HepG2 (cell line): Measurements from ENCODE around the gene CTXN1. TPM values are rescaled to one million over a fixed set of nuclear protein-coding genes. Genes with fewer than 3 reads are reported as not detected.

Experiments used
- CAMTA2 ChIP-seq: sonication (generic); formaldehyde crosslinking; IDR thresholded peaks from 2 replicates; pipeline ENCODE4 v1.4.0; 2020; ENCODE audit warnings: mild to moderate bottlenecking, missing genetic modification reagents, borderline replicate concordance
- HOXA7 ChIP-seq: sonication (generic); formaldehyde crosslinking; IDR thresholded peaks from 2 replicates; pipeline ENCODE4 v1.8.1; 2022; ENCODE audit warnings: mild to moderate bottlenecking, missing genetic modification reagents, moderate library complexity
- LCORL ChIP-seq, 2 experiments: fragments of 450-650 bp in 1 of 2; sonication (generic) in 1 of 2; formaldehyde crosslinking in 1 of 2; IDR thresholded peaks; 2 replicates each; pipeline versions ENCODE4 v1.5.0 to v1.6.1; 2017 to 2020; ENCODE audit warnings: antibody characterized with exemption in 1 of 2, missing genetic modification reagents in 1 of 2
- NFE2L2 ChIP-seq: fragments of 150-350 bp; IDR thresholded peaks from 2 replicates; pipeline ENCODE4 v1.6.1; 2014; ENCODE audit warnings: low read length
- RARA ChIP-seq: IDR thresholded peaks from 2 replicates; pipeline ENCODE4 v1.6.1; 2016; ENCODE audit warnings: missing genetic modification reagents, missing compliant biosample characterization
- REPIN1 ChIP-seq: sonication (generic); formaldehyde crosslinking; IDR thresholded peaks from 2 replicates; pipeline ENCODE4 v1.8.0; 2022; ENCODE audit warnings: missing genetic modification reagents, low read depth, mild to moderate bottlenecking, borderline replicate concordance
- RFXANK ChIP-seq: IDR thresholded peaks from 2 replicates; pipeline ENCODE4 v1.6.1; 2016
- SIX1 ChIP-seq: sonication (generic); formaldehyde crosslinking; IDR thresholded peaks from 2 replicates; pipeline ENCODE4 v1.4.0; 2020; ENCODE audit warnings: missing genetic modification reagents, borderline replicate concordance
- ZMYM3 ChIP-seq: sonication (generic); formaldehyde crosslinking; IDR thresholded peaks from 2 replicates; pipeline ENCODE4 v1.5.1; 2020; ENCODE audit warnings: mild to moderate bottlenecking, missing genetic modification reagents
- ZNF136 ChIP-seq: sonication (generic); formaldehyde crosslinking; IDR thresholded peaks from 2 replicates; pipeline ENCODE4 v1.8.1; 2022; ENCODE audit warnings: low read depth, mild to moderate bottlenecking, moderate library complexity, missing genetic modification reagents
- ZNF251 ChIP-seq: sonication (generic); formaldehyde crosslinking; IDR thresholded peaks from 2 replicates; pipeline ENCODE4 v1.9.0; 2021; ENCODE audit warnings: mild to moderate bottlenecking, missing genetic modification reagents
- ZNF354B ChIP-seq: sonication (generic); formaldehyde crosslinking; IDR thresholded peaks from 2 replicates; pipeline ENCODE4 v1.8.0; 2022; ENCODE audit warnings: mild to moderate bottlenecking, missing genetic modification reagents
- ZNF674 ChIP-seq: sonication (generic); formaldehyde crosslinking; IDR thresholded peaks from 2 replicates; pipeline ENCODE4 v1.5.0; 2020; ENCODE audit warnings: low read depth, mild to moderate bottlenecking, missing genetic modification reagents
- polyA plus RNA-seq, 8 experiments: library from polyadenylated mRNA; depleted of rRNA in 3 of 8; stranded (reverse) in 7 of 8; unstranded in 1 of 8; fragments of >200 nt; fragmentation: Illumina TruSeq in 4 of 8; extraction: Trizol in 4 of 8; gene quantifications; 2 replicates each; pipeline versions ENCODE4 v1.2.1 to v1.2.3, GENCODE V29; 2011 to 2016; ENCODE audit warnings: low read depth in 4 of 8, missing spikeins in 1 of 8, mixed read lengths in 1 of 8; ENCODE audit not compliant: insufficient read depth in 1 of 8
- total RNA-seq, 5 experiments: library from RNA; depleted of rRNA; stranded (reverse); fragments of >200 nt; fragmentation: Illumina TruSeq; extraction: Trizol; gene quantifications; 2 replicates each; pipeline ENCODE4 v1.2.3, GENCODE V29; 2016; ENCODE audit warnings: low read depth in 1 of 5
- TF ChIP-seq, protein P1 (sequence below): sonication (generic); formaldehyde crosslinking; IDR thresholded peaks from 2 replicates; pipeline ENCODE4 v1.4.0; 2020; ENCODE audit warnings: missing genetic modification reagents, mild to moderate bottlenecking, borderline replicate concordance
- TF ChIP-seq, protein P2 (sequence below): sonication (generic); formaldehyde crosslinking; IDR thresholded peaks from 2 replicates; pipeline ENCODE4 v1.9.0; 2022; ENCODE audit warnings: missing genetic modification reagents, mild to moderate bottlenecking, borderline replicate concordance
- TF ChIP-seq, protein P3 (sequence below): sonication (generic); formaldehyde crosslinking; IDR thresholded peaks from 2 replicates; pipeline ENCODE4 v1.8.0; 2022; ENCODE audit warnings: missing genetic modification reagents, low read depth, mild to moderate bottlenecking, borderline replicate concordance
- TF ChIP-seq, protein P4 (sequence below): IDR thresholded peaks from 2 replicates; pipeline ENCODE4 v1.6.1; 2016
- TF ChIP-seq, protein P5 (sequence below): sonication (generic); formaldehyde crosslinking; IDR thresholded peaks from 2 replicates; pipeline ENCODE4 v1.5.0; 2020; ENCODE audit warnings: mild to moderate bottlenecking, missing genetic modification reagents

Gene CTXN1
- total and polyA plus RNA-seq, 2 of the 13 experiments (the other 11 are each of a cell fraction or from before 2014, with no cell fraction given), result 0.11 TPM; not detected in 1

DNA sequence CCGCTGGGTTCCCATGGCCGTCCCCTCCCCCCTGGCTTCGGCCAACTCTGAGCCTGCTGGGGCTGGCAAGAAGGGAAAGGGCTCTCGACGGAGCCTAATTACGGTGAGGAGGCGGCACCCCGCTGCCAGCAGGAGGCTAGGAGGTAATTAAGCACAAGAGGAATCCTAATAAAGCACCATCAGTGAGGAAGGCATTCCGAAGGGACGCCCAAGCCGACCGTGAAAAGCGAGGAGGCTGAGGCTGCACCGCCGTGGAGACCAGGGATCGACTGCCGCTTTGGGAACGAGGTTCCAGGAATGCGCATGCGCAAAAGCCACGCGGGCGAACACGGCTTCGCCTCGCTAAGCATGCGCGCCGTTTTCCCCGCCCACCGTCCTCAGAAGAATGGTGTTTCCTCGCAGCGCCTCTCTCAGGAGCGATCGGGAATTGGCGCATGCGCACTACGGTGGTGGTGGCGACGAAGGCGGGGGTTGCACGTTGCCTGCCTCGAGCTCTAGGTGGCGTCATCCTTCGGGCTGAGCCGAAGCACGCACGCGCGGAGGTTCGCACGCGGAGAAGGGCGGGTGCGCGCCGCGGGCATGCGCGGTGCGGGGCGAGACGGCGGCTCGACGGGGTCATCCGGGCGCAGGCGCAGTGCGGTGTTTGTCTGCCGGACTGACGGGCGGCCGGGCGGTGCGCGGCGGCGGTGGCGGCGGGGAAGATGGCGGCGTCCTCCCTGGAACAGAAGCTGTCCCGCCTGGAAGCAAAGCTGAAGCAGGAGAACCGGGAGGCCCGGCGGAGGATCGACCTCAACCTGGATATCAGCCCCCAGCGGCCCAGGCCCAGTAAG, 22.5 kb downstream of the CTXN1 start, which contains the start of gene MAP2K7 (continued):
- TF ChIP-seq, protein P1, sequence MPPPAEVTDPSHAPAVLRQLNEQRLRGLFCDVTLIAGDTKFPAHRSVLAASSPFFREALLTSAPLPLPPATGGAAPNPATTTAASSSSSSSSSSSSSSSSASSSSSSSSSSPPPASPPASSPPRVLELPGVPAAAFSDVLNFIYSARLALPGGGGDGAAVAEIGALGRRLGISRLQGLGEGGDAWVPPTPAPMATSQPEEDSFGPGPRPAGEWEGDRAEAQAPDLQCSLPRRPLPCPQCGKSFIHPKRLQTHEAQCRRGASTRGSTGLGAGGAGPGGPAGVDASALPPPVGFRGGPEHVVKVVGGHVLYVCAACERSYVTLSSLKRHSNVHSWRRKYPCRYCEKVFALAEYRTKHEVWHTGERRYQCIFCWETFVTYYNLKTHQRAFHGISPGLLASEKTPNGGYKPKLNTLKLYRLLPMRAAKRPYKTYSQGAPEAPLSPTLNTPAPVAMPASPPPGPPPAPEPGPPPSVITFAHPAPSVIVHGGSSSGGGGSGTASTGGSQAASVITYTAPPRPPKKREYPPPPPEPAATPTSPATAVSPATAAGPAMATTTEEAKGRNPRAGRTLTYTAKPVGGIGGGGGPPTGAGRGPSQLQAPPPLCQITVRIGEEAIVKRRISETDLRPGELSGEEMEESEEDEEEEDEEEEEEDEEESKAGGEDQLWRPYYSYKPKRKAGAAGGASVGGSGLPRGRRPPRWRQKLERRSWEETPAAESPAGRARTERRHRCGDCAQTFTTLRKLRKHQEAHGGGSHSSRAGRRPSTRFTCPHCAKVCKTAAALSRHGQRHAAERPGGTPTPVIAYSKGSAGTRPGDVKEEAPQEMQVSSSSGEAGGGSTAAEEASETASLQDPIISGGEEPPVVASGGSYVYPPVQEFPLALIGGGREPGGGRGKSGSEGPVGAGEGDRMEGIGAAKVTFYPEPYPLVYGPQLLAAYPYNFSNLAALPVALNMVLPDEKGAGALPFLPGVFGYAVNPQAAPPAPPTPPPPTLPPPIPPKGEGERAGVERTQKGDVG (CRISPR knock-in tag), result peak; percentile 74; the same call in 1 of the 2 replicates
- TF ChIP-seq, protein P2, sequence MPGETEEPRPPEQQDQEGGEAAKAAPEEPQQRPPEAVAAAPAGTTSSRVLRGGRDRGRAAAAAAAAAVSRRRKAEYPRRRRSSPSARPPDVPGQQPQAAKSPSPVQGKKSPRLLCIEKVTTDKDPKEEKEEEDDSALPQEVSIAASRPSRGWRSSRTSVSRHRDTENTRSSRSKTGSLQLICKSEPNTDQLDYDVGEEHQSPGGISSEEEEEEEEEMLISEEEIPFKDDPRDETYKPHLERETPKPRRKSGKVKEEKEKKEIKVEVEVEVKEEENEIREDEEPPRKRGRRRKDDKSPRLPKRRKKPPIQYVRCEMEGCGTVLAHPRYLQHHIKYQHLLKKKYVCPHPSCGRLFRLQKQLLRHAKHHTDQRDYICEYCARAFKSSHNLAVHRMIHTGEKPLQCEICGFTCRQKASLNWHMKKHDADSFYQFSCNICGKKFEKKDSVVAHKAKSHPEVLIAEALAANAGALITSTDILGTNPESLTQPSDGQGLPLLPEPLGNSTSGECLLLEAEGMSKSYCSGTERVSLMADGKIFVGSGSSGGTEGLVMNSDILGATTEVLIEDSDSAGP, result peak; percentile 78
- TF ChIP-seq HOXA7 (CRISPR knock-in tag), result no peak
- no peak for TF ChIP-seq ZMYM3 (CRISPR knock-in tag)
- TF ChIP-seq ZNF674, result no peak
- TF ChIP-seq, protein P3, sequence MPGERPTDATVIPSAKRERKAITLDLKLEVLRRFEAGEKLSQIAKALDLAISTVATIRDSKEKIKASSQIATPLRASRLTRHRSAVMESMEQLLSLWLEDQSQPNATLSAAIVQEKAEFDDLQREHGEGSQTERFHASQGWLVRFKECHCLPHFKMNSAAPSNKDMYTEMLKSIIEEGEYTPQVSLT (CRISPR knock-in tag), result no peak; the same call in 1 of the 2 replicates
- TF ChIP-seq REPIN1, result peak; percentile 69
- TF ChIP-seq RFXANK (CRISPR knock-in tag), result peak; percentile 83; the same call in 1 of the 2 replicates
- TF ChIP-seq SIX1 (CRISPR knock-in tag), result no peak
- peak; percentile 6; the same call in 1 of the 2 replicates for TF ChIP-seq RARA
- TF ChIP-seq NFE2L2, result no peak
- peak; percentile 88; the same call in 1 of the 2 replicates for TF ChIP-seq ZNF136 (CRISPR knock-in tag)
- TF ChIP-seq, protein P4, sequence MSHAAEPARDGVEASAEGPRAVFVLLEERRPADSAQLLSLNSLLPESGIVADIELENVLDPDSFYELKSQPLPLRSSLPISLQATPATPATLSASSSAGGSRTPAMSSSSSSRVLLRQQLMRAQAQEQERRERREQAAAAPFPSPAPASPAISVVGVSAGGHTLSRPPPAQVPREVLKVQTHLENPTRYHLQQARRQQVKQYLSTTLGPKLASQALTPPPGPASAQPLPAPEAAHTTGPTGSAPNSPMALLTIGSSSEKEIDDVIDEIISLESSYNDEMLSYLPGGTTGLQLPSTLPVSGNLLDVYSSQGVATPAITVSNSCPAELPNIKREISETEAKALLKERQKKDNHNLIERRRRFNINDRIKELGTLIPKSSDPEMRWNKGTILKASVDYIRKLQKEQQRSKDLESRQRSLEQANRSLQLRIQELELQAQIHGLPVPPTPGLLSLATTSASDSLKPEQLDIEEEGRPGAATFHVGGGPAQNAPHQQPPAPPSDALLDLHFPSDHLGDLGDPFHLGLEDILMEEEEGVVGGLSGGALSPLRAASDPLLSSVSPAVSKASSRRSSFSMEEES, result peak; percentile 91; the same call in 1 of the 2 replicates
- TF ChIP-seq ZNF251 (CRISPR knock-in tag), result no peak
- TF ChIP-seq LCORL (IDR thresholded peaks at IDR 0.05), result no peak
- peak; percentile 39 for TF ChIP-seq LCORL (CRISPR knock-in tag; IDR thresholded peaks at IDR 0.05)
- TF ChIP-seq CAMTA2, result no peak
- TF ChIP-seq, protein P5, sequence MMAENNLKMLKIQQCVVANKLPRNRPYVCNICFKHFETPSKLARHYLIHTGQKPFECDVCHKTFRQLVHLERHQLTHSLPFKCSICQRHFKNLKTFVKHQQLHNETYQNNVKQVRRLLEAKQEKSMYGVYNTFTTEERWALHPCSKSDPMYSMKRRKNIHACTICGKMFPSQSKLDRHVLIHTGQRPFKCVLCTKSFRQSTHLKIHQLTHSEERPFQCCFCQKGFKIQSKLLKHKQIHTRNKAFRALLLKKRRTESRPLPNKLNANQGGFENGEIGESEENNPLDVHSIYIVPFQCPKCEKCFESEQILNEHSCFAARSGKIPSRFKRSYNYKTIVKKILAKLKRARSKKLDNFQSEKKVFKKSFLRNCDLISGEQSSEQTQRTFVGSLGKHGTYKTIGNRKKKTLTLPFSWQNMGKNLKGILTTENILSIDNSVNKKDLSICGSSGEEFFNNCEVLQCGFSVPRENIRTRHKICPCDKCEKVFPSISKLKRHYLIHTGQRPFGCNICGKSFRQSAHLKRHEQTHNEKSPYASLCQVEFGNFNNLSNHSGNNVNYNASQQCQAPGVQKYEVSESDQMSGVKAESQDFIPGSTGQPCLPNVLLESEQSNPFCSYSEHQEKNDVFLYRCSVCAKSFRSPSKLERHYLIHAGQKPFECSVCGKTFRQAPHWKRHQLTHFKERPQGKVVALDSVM, result peak; percentile 87
- TF ChIP-seq ZNF354B (CRISPR knock-in tag), result no peak
